Right lobe of liver (tissue), 4 donors: ENCODE measurements around the gene FLAD1.

ENCODE experiments used
- POLR2A ChIP-seq: fragments of 450-650 bp; IDR thresholded peaks from one replicate; pipeline ENCODE4 v1.6.1; 2017; ENCODE audit warnings: antibody characterized with exemption, mild to moderate bottlenecking
- TF ChIP-seq, protein P1 (sequence below), 4 donors: fragments of 200-600 bp in 3 of 4; fragments of 450-650 bp in 1 of 4; IDR thresholded peaks; one replicate each; pipeline versions ENCODE4 v1.5.1 to v1.8.0; 2016 to 2022; ENCODE audit warnings: antibody characterized with exemption in 4 of 4, mild to moderate bottlenecking in 2 of 4
- donor health status: DM: no; HTN: no; CAD: no.
- donor health status: DM: no; HTN: no; CAD: no.
- donor health status: DM: no; HTN: yes; CAD: no.

DNA sequence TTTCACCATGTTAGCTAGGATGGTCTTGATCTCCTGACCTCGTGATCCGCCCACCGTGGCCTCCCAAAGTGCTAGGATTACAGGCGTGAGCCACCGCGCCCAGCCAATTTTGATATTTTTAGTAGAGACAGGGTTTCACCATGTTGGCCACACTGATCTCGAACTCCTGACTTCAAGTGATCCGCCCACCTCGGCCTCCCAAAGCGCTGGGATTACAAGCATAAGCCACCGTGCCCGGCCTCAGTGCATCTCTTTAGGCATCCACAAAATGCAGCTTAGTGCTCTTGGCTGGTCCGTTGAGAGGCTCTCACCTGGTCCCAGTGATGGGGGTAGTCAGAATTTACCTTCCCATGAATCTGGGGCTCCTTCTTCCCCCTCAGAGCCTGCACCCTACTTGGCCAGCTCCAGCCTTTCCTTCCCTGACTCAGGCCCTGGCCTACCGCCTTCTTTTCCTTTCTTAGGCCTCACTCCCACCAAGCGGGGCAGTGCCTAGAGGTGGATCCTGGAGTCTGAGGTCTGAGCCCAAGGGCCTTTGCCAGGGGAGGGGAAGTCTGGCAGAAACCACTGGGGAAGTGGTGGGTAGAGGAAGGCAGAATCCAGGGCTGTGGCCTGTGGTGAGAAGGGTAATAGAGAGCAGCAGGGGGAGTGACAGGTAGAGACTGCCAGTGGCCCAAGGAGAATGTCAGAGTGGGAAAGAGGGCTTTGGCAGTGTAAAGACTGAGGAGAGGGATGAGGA, 14.0 kb downstream of the FLAD1 start:
- TF ChIP-seq, protein P1, sequence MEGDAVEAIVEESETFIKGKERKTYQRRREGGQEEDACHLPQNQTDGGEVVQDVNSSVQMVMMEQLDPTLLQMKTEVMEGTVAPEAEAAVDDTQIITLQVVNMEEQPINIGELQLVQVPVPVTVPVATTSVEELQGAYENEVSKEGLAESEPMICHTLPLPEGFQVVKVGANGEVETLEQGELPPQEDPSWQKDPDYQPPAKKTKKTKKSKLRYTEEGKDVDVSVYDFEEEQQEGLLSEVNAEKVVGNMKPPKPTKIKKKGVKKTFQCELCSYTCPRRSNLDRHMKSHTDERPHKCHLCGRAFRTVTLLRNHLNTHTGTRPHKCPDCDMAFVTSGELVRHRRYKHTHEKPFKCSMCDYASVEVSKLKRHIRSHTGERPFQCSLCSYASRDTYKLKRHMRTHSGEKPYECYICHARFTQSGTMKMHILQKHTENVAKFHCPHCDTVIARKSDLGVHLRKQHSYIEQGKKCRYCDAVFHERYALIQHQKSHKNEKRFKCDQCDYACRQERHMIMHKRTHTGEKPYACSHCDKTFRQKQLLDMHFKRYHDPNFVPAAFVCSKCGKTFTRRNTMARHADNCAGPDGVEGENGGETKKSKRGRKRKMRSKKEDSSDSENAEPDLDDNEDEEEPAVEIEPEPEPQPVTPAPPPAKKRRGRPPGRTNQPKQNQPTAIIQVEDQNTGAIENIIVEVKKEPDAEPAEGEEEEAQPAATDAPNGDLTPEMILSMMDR (IDR thresholded peaks at IDR 0.05): no peak
- TF ChIP-seq POLR2A: no peak
